HG03432 (cell line): ENCODE measurements around the gene ZNF419.
"Not testable (repeated sequence)": the region's sequence is repeated elsewhere in the genome, so short reads cannot be mapped to it uniquely, and the experiment has no call there.

Experiments
- ATAC-seq: cut with Tn5 transposase; IDR thresholded peaks from one replicate; pipeline ENCODE4 v1.9.1; 2021; ENCODE audit warnings: mild to moderate bottlenecking, moderate library complexity; ENCODE audit not compliant: unreplicated experiment

ZNF419 gene

GRCh38 chr19:57487477-57488298 is at the start of gene ZNF419:
Gene ZNF419 (plus strand): TSS chr19:57487750. CDS start chr19:57487951, 201 bp downstream.
- peak; percentile 96 for ATAC-seq

- ATAC-seq: no peak
Measured at GRCh38 chr19:57437931-57438330, 49.6 kb upstream of the ZNF419 start.

- no peak for ATAC-seq
Measured at GRCh38 chr19:57438925-57439324, 48.6 kb upstream of the ZNF419 start.

- no peak for ATAC-seq
Measured at GRCh38 chr19:57441979-57442752, 45.4 kb upstream of the ZNF419 start.

GRCh38 chr19:57443121-57443696 is 44.3 kb upstream of the ZNF419 start:
- ATAC-seq: no peak

- ATAC-seq: no peak
Measured at GRCh38 chr19:57452307-57452706, 35.2 kb upstream of the ZNF419 start.

GRCh38 chr19:57465680-57466381 is 21.7 kb upstream of the ZNF419 start:
- ATAC-seq: no peak

GRCh38 chr19:57466489-57466888 is 21.1 kb upstream of the ZNF419 start:
- no peak for ATAC-seq

GRCh38 chr19:57473646-57474045 is 13.9 kb upstream of the ZNF419 start:
- ATAC-seq: no peak

GRCh38 chr19:57477191-57478008 is 10.2 kb upstream of the ZNF419 start, which contains the start of gene ZNF772:
Gene ZNF772 (minus strand): TSS chr19:57477566. CDS start chr19:57477309, 257 bp downstream.
- ATAC-seq: peak; percentile 90

GRCh38 chr19:57488299-57488644 is 722 bp downstream of the ZNF419 start:
- not testable (repeated sequence) for ATAC-seq

- not testable (repeated sequence) for ATAC-seq
Measured at GRCh38 chr19:57499332-57499679, 11.8 kb downstream of the ZNF419 start.

GRCh38 chr19:57499680-57500395 is 12.3 kb downstream of the ZNF419 start, which contains the start of gene ZNF773:
Gene ZNF773 (plus strand): TSS chr19:57499938. CDS start chr19:57500081, 143 bp downstream.
- ATAC-seq: peak; percentile 99

GRCh38 chr19:57500400-57500799 is 12.8 kb downstream of the ZNF419 start:
- ATAC-seq: not testable (repeated sequence)

GRCh38 chr19:57506163-57506562 is 18.6 kb downstream of the ZNF419 start:
- no peak for ATAC-seq

GRCh38 chr19:57511484-57511883 is 23.9 kb downstream of the ZNF419 start:
- no peak for ATAC-seq

GRCh38 chr19:57512845-57513244 is 25.3 kb downstream of the ZNF419 start:
- no peak for ATAC-seq

GRCh38 chr19:57515255-57515654 is 27.7 kb downstream of the ZNF419 start:
- ATAC-seq: no peak

GRCh38 chr19:57518021-57518420 is 30.5 kb downstream of the ZNF419 start:
- not testable (repeated sequence) for ATAC-seq
